SU-DHL-6 (cell line): ENCODE data around the gene CPLX4.

Experiments
- H2AFZ ChIP-seq: fragments of 200-600 bp; sonication (generic); 2 replicates; pipeline ENCODE4 v1.6.1; 2014; ENCODE audit warnings: low read depth, mild to moderate bottlenecking, moderate library complexity, mixed read lengths, antibody characterized with exemption, low read length; ENCODE audit not compliant: severe bottlenecking
- H3F3A ChIP-seq: fragments of 200-600 bp; shearing (Covaris generic); 2 replicates; pipeline ENCODE4 v1.6.0; 2016; ENCODE audit warnings: antibody characterized with exemption, mild to moderate bottlenecking; ENCODE audit not compliant: insufficient read depth
- H3K27ac ChIP-seq: fragments of 200-600 bp; sonication (generic); 2 replicates; pipeline ENCODE4 v1.5.1; 2016; ENCODE audit warnings: low read depth, mild to moderate bottlenecking, low read length, moderate library complexity, mixed read lengths
- H3K27me3 ChIP-seq: fragments of 200-600 bp; sonication (generic), shearing (Covaris generic); 2 replicates; pipeline ENCODE4 v1.6.0; 2014; ENCODE audit warnings: mild to moderate bottlenecking, low read length
- H3K36me3 ChIP-seq: fragments of 200-600 bp; sonication (generic); 2 replicates; pipeline ENCODE4 v1.6.1; 2014; ENCODE audit warnings: mild to moderate bottlenecking, low read length, mixed read lengths
- H3K4me2 ChIP-seq: fragments of 300-600, 200-600 bp; shearing (Covaris generic), sonication (generic); 2 replicates; pipeline ENCODE4 v1.6.0; 2014; ENCODE audit warnings: low read length, low read depth, mild to moderate bottlenecking; ENCODE audit not compliant: poor library complexity, severe bottlenecking
- H3K4me3 ChIP-seq: fragments of 200-600 bp; sonication (generic); 2 replicates; pipeline ENCODE4 v1.5.1; 2014; ENCODE audit warnings: antibody characterized with exemption, low read length, mild to moderate bottlenecking, mixed read lengths; ENCODE audit not compliant: insufficient read depth, poor library complexity, severe bottlenecking
- H3K79me2 ChIP-seq: fragments of 200-600 bp; sonication (generic); 2 replicates; pipeline ENCODE4 v1.6.1; 2014; ENCODE audit warnings: mild to moderate bottlenecking, low read length, moderate library complexity; ENCODE audit not compliant: insufficient read depth
- H3K9ac ChIP-seq: fragments of 200-600 bp; sonication (generic); 2 replicates; pipeline ENCODE4 v1.7.0; 2014; ENCODE audit warnings: mild to moderate bottlenecking, low read length
- H3K9me2 ChIP-seq: fragments of 200-600 bp; sonication (generic); replicated peaks from 2 replicates; pipeline ENCODE4 v1.6.1; 2014; ENCODE audit warnings: low read length; ENCODE audit not compliant: insufficient read depth
- H3K9me3 ChIP-seq: fragments of 200-600 bp; sonication (generic); 2 replicates; pipeline ENCODE4 v1.6.1; 2014; ENCODE audit warnings: low read length, mixed read lengths; ENCODE audit not compliant: insufficient read depth
- H4K20me1 ChIP-seq: fragments of 200-600 bp; sonication (generic); 2 replicates; pipeline ENCODE4 v1.6.1; 2014; ENCODE audit warnings: low read depth, mild to moderate bottlenecking, antibody characterized with exemption, low read length, moderate library complexity, mixed read lengths
- EZH2phosphoT487 ChIP-seq: fragments of 200-600 bp; sonication (generic), shearing (Covaris generic); conservative IDR thresholded peaks from 2 replicates; pipeline ENCODE4 v1.6.1; 2018; ENCODE audit warnings: mild to moderate bottlenecking, antibody characterized with exemption, low read length, moderate library complexity, mixed read lengths
- TF ChIP-seq, protein P1 (sequence below): fragments of 200-600 bp; sonication (generic); IDR thresholded peaks from one replicate; pipeline ENCODE4 v1.5.1; 2017; ENCODE audit warnings: antibody characterized with exemption, mild to moderate bottlenecking, low read length, moderate library complexity; ENCODE audit not compliant: insufficient read depth, poor library complexity, severe bottlenecking

CPLX4 gene

DNA sequence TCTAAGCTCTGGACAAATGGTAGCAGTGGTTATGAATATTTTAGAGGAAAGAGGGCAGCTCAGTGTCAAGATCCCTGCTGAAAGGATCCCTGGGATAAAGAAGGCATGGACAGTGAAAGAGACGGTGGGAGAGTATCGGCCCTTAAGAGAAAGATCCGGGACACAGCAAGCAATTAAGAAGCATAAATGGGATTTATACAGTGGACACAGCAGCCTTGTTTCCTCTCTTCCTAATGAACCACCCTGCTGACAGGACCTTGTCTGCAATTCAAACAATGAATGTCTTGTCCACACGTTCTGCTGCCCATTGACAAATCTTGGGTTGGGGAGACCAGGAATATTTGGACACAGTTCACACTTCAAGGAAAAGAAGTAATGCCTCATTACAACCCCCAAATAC, 16.5 kb downstream of the CPLX4 start:
- Histone ChIP-seq H3K9ac (no peak overlapping the region), H3K27me3 (no peaks in the 10 kb centered on the region), H3K9me2 (no peaks in the 10 kb centered on the region), H3K9me3 (no peaks in the 10 kb centered on the region), H3K4me3 (no peak overlapping the region), H3K36me3 (no peaks in the 10 kb centered on the region), H3F3A (no peaks in the 10 kb centered on the region), H2AFZ (no peak overlapping the region), H3K4me2 (no peak overlapping the region), H4K20me1 (no peaks in the 10 kb centered on the region), H3K79me2 (no peaks in the 10 kb centered on the region), H3K27ac (no peak overlapping the region)
- TF ChIP-seq, protein P1, sequence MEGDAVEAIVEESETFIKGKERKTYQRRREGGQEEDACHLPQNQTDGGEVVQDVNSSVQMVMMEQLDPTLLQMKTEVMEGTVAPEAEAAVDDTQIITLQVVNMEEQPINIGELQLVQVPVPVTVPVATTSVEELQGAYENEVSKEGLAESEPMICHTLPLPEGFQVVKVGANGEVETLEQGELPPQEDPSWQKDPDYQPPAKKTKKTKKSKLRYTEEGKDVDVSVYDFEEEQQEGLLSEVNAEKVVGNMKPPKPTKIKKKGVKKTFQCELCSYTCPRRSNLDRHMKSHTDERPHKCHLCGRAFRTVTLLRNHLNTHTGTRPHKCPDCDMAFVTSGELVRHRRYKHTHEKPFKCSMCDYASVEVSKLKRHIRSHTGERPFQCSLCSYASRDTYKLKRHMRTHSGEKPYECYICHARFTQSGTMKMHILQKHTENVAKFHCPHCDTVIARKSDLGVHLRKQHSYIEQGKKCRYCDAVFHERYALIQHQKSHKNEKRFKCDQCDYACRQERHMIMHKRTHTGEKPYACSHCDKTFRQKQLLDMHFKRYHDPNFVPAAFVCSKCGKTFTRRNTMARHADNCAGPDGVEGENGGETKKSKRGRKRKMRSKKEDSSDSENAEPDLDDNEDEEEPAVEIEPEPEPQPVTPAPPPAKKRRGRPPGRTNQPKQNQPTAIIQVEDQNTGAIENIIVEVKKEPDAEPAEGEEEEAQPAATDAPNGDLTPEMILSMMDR = no peak
- no peak for TF ChIP-seq EZH2phosphoT487

DNA sequence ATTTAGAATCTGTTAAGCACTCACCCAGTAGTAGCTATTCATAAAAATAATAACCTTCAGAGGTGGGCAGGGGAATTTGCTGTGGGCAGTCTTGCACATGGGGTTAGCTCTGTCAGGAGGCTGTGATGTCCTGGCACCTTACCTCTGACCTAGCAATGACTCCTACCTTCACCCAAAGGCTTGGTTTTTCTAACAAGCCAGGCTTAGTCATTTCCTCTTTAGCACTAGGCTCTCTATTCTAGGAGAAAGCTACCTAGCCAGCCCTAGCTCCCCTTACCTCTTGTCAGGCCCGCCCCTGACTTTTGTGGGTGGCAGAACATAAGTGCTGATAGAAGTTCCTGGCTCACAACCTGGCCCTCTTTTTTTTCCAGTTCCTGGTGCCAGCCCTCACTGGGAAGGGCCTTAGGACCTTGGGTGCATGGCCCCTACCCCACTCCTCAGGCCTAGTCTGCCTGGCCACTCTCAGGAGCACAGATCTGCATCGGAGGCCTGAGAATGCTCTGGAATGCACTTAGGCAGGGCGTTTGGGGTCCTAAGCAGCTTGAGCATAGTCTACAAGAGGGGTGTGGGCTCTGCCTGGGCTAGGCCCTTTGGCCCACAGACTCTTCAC, 17.7 kb downstream of the CPLX4 start:
- Histone ChIP-seq H3K4me3 (no peak overlapping the region), H3K9ac (no peak overlapping the region), H3K27ac (no peak overlapping the region), H3K79me2 (no peaks in the 10 kb centered on the region), H3K4me2 (no peak overlapping the region), H3K36me3 (no peaks in the 10 kb centered on the region), H2AFZ (no peak overlapping the region), H3F3A (no peaks in the 10 kb centered on the region), H3K9me2 (no peaks in the 10 kb centered on the region), H3K9me3 (no peaks in the 10 kb centered on the region), H3K27me3 (no peaks in the 10 kb centered on the region), H4K20me1 (no peaks in the 10 kb centered on the region)
- no peak for TF ChIP-seq EZH2phosphoT487
- TF ChIP-seq, protein P1 = no peak

- Histone ChIP-seq H3F3A (no peaks in the 10 kb centered on the region), H3K4me3 (no peak overlapping the region), H3K9me3 (no peaks in the 10 kb centered on the region), H3K9me2 (no peaks in the 10 kb centered on the region), H3K27me3 (no peaks in the 10 kb centered on the region), H3K9ac (no peak overlapping the region), H3K79me2 (no peaks in the 10 kb centered on the region), H3K36me3 (no peaks in the 10 kb centered on the region), H2AFZ (no peak overlapping the region), H4K20me1 (no peaks in the 10 kb centered on the region), H3K4me2 (no peak overlapping the region), H3K27ac (no peak overlapping the region)
- no peak for TF ChIP-seq EZH2phosphoT487
- TF ChIP-seq, protein P1 = no peak
These were observed 19.6 kb downstream of the CPLX4 start for GRCh38 chr18:59298871-59299270.
